Right renal cortex interstitium (tissue), 3 donors: ENCODE measurements around the gene PRRG3. TPM values are rescaled to one million over a fixed set of nuclear protein-coding genes. Genes with fewer than 3 reads are reported as not detected.
"Not testable (repeated sequence)": the region's sequence is repeated elsewhere in the genome, so short reads cannot be mapped to it uniquely, and the experiment has no call there.

Experiments
- DNase-seq, 3 donors: peaks; one replicate each; pipeline ENCODE4 v3.0.0-alpha.2; 2013; ENCODE audit warnings: low read depth in 3 of 3, low spot score in 2 of 3
- polyA plus RNA-seq, 3 donors: library from polyadenylated mRNA; unstranded; fragments of 120-200 nt; gene quantifications; one replicate each; pipeline ENCODE4 v1.2.1, GENCODE V29; 2013; ENCODE audit not compliant: insufficient read length in 3 of 3

PRRG3 gene
- 10 to 100 TPM in 1 of 3 donors, 1 to 10 TPM in 2; 6.6 to 11.7 (median 7.0) TPM for polyA plus RNA-seq

GRCh38 chrX:151694661-151695582, at the start of gene PRRG3:
PRRG3 (plus strand) TSS chrX:151695458; CDS start chrX:151698815, 3,357 bp downstream.
- DNase-seq, result no peak

- no peak for DNase-seq
Measured at GRCh38 chrX:151675121-151675746, 20.0 kb upstream of the PRRG3 start.

- no peak for DNase-seq
Measured at GRCh38 chrX:151676196-151676595, 19.1 kb upstream of the PRRG3 start.

- DNase-seq, result no peak
Measured at GRCh38 chrX:151679798-151680402, 15.4 kb upstream of the PRRG3 start.

GRCh38 chrX:151680805-151681204, 14.5 kb upstream of the PRRG3 start:
- DNase-seq, result no peak

GRCh38 chrX:151687635-151688034, 7.6 kb upstream of the PRRG3 start:
- DNase-seq, result no peak

GRCh38 chrX:151688695-151689094, 6.6 kb upstream of the PRRG3 start:
- no peak for DNase-seq

- DNase-seq, result no peak
Measured at GRCh38 chrX:151692825-151693224, 2.4 kb upstream of the PRRG3 start.

GRCh38 chrX:151694121-151694520, 1.1 kb upstream of the PRRG3 start:
- no peak for DNase-seq

GRCh38 chrX:151695583-151696340, 504 bp downstream of the PRRG3 start:
- DNase-seq, result no peak

GRCh38 chrX:151697082-151697481, 1.8 kb downstream of the PRRG3 start:
- DNase-seq, result not testable (repeated sequence)

- no peak for DNase-seq
Measured at GRCh38 chrX:151697522-151697921, 2.3 kb downstream of the PRRG3 start.

GRCh38 chrX:151698485-151698884, 3.2 kb downstream of the PRRG3 start:
- no peak for DNase-seq

GRCh38 chrX:151699746-151700145, 4.5 kb downstream of the PRRG3 start:
- no peak for DNase-seq

- no peak for DNase-seq
Measured at GRCh38 chrX:151700581-151700980, 5.3 kb downstream of the PRRG3 start.

GRCh38 chrX:151701071-151701470, 5.8 kb downstream of the PRRG3 start:
- no peak for DNase-seq

GRCh38 chrX:151701531-151701930, 6.3 kb downstream of the PRRG3 start:
- no peak for DNase-seq

- DNase-seq, result no peak
Measured at GRCh38 chrX:151702026-151702714, 6.9 kb downstream of the PRRG3 start.

GRCh38 chrX:151702741-151703340, 7.6 kb downstream of the PRRG3 start:
- no peak for DNase-seq

- no peak for DNase-seq
Measured at GRCh38 chrX:151703487-151703886, 8.2 kb downstream of the PRRG3 start.
